SKM-1 (cell line): ENCODE measurements around the gene SLC35F3.
"Not testable (repeated sequence)": the region's sequence is repeated elsewhere in the genome, so short reads cannot be mapped to it uniquely, and the experiment has no call there.

Source experiments
- DNase-seq: peaks from one replicate; lab custom pipeline; 2025; ENCODE audit not compliant: unreplicated experiment; lab: John Stamatoyannopoulos, UW

SLC35F3 gene

DNA sequence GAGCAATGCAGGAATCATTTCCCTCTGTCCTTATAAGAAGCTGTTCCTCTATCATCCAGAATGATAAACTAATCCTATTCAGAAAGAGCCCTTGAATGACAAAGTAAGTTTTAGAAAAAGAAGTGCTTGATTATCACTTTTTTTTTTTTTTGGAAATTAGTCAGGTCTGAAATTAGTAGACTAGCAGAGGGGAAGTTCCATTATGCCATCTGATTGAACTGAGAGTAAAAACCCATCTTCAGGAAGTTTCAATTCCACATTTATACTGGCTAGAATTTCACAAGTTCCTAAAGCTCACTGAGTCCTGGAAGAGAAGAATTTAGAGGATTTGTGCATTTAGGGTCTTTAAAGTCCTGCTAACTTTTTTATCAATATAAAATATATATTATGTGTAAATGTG lies 340.0 kb downstream of the SLC35F3 start:
- DNase-seq: no peak

DNA sequence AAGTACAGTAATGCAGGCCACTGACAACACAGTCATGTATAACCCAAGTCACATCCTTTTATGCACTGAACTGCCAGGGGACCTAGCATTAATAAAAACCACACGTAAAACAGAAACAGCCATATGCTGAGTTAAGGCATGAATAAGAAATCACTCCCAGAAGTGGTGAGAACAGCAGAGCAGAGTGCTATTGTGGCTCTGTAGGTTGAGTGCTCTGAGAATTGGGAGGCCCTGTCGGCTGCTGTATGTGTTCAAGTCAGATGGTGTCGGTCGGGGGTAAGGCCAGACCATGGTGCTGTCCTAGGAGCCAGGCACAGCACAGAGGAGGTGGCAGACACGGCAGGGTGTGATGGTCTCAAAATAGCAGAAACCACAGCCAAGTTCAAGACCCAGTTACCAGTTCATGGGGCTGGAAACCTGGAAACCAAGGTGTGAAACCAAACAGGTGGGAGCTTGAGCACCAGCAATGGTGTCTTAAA lies 342.2 kb downstream of the SLC35F3 start:
- no peak for DNase-seq

DNA sequence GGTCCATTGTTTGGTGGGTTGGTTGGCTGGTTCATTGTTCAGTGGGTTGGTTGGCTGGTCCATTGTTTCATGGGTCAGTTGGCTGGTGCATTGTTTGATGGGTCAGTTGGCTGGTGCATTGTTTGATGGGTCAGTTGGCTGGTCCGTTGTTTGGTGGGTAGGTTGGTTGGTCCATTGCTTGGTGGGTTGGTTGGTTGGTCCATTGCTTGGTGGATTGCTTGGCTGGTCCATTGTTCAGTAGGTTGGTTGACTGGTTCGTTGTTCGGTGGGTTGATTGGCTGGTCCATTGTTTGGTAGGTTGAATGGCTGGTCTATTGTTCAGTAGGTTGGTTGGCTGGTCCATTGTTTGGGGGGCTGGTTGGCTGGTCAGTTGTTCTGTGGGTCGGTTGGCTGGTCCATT lies 343.3 kb downstream of the SLC35F3 start:
- not testable (repeated sequence) for DNase-seq

DNA sequence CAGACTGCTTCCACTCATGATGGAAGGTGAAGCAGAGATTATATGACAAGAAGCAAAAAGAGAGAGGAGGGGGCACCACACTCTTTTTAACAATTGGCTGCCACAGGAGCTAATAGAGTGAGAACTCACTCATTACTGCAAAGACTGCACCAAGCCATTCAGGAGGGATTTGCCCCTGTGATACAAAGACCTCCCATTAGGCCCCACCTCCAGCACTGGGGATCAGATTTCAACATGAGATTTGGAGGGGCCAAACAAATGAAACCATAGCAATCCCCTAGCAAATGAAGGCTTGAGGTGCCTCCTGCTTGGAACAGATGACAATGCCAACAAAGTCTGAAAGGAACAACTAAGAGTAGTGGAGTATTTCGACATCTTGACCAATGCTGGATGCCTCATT lies 346.3 kb downstream of the SLC35F3 start:
- DNase-seq: no peak

DNA sequence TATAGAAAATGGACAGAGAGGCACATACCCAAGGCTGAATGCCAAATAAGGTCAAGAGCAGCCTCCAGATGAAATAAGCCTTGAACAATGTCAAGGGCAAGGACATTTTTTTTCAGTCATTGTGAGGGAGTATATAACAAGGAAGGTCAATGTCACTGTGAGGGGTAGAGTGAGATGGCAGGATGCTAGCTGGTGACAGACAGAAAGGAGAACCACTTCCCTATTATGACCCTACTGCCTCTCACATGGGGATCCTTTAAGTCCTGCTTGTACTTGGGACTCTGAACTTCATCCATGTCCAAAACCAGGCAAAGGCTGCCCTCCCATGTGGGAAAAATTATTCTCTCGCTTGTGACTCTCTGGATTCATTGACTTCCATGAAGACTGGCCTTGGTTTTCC lies 349.3 kb downstream of the SLC35F3 start:
- peak; percentile 14 for DNase-seq

DNA sequence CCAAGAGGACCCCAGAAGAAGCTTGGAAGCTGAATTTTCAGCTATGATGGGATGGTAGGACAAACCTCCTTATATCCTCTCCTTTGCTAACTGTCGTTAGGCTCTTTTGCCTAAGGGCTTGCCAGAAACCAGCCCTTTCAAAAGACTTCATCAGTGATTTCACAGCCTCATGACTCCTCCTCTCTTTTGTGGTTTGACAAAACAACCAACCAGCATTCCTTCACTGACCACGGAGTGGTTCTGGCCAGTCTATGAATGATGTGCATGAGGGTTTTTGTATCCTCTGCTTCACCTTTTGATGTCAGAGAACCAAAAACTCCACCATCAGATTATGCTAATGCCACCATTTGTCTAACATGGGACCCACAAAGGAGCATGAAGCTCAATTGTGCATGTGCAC lies 351.9 kb downstream of the SLC35F3 start:
- no peak for DNase-seq

DNA sequence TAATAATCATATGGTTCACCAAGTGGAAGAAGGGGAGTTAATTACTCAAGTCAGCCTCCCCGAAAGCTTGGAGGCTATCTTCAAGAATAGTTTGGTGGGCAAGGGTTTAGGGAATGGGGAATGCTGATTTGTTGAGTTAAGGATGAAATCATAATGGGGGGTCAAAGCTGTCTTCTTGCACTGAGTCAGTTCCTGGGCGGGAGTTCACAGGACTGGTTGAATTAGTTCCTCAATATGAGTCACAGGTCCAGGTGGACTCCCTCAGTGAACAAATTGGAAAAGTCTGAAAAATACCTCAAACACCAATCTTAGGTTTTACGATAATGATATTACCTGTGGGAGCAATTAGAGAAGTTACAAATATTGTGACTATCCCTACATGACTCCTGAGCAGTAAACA lies 353.6 kb downstream of the SLC35F3 start:
- no peak for DNase-seq

DNA sequence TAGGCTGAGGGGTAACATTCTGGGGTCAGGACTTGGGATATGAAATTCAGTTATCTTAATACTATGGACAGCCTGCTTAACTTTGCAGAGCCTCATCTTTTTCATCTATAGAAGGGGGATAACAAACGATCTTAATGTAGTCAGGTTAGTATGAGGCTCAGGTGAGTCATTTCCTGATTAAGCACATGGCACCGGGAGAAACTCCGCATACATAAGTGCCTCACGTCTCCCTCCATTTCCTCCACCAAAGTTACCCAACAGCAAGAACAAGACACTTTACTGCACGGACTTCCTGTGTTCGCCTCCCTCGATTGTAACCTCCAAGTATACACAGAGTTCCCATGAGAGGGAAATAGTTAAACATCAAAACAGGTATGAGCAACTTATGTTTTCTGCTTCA lies 356.1 kb downstream of the SLC35F3 start:
- DNase-seq: no peak

DNA sequence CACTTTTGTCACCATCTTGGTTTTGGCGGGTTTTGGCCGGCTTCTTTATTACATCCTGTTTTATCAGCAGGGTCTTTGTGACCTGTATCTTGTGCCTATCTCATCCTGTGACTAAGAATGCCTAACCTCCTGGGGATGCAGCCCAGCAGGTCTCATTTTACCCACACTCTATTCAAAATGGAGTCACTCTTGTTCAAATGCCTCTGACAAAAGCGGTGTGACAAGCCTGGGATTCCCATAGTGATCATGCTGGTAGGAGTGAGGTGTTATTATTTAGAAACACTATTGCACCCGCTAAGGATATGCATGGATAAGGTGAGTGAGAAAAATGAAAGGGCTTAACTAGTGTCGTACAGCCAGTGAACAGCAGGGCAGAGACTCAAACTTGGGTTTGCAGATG lies 357.1 kb downstream of the SLC35F3 start:
- DNase-seq: no peak

DNA sequence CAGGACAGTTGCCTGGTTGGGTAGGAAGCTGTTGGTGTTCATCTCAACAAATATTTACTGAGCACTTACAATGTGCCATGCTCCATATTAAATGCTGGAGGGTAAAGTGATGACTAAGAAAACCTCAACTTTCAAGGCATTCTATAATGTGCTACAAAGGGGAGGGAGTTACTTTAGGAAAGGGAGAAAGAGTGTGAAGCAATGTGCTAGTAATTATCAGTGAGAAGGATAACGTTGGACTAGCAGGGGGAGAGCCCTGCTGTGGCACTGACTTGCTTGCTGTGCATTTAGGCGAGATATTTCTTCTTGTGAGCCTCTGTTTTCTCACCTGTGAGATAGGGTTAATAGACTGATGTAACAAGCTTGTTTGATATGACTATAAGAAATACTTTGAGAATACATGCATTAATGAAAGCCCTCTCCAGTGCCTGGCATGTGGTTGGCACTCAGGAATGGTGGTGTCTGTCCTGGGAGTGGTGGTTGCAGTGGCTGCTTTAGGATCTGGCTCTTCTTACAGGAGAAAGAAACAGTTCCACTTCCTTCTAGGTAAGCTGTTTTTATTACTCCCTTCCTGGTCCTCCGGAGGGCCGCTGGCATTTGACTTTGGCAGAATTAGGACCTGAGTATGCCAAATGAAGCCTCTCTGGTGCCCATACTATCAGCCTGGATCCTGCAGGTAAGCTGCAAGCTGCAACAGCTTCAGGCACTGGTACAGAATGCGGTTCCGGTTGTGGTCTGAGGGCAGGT lies 357.7 kb downstream of the SLC35F3 start:
- no peak for DNase-seq

DNA sequence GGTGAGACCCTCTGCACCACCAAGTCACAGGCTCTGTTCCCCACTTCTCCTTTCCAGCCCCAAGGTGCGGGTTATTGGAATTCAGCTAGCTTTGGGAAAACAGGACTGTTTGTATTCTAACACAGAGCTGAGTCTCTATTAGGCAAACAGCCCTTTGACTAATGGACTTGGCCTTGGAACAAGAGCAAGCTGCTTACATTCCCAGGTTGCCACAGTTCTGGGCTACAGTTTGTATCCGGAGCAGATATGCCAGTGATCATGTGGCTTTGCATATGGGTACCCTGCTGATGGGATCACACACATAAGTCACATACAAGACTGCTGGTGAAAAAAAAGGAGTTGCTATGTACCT lies 358.3 kb downstream of the SLC35F3 start:
- no peak for DNase-seq

DNA sequence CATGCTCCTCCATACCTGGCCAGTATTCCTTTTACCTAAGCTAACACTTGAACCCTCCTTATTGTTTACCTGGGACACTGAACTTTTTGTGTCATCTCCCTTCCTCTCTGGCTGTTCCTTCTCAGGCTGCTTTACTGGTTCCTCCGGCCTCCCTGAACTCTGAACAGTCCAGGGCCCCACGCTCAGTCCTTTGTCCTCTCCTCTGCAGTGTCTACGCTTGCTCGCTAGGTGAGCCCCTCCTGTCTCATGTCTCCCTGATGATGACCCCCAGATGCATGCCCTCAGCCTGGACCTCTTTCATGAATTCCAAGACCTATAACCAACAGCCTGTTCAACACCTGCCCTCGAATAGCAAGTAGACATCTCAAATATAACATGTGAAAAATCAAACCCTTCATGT lies 360.4 kb downstream of the SLC35F3 start:
- DNase-seq: no peak

DNA sequence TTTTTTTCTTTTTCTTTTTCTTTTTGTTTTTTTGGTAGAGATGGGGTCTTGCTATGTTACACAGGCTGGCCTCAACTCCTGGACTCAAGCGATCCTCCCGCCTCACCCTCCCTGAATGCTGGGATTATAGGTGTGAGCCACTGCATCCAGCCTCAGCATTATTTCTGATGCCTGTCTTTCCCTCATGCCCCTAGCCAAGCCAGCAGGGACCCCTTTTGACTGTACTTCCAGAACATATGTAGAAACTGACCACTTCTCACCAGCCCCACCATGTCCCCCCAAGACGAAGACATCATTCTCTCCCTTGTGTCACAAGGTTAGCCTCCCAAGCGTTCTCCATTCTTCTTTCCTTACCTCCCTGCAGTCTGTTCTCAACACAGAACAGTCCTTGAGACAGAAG lies 360.8 kb downstream of the SLC35F3 start:
- no peak for DNase-seq

DNA sequence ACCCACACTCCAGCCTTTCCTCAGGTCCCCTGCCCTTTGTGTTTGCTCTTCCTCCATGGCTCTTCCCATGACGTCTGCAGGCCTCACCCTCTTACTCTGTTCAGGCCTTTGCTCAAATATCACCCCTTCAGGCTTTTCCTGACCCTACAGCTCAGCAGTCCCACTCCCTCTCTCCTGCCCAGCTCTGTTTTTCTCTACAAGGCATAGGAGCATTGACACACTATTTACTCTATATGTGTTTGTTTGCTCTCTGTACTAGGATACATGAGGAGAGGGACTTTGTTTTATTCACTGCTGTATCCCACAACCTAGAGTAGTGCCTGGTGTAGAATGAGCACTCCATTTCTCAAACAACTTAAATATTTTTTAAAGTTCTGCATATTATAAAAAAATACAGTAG lies 361.4 kb downstream of the SLC35F3 start:
- no peak for DNase-seq

DNA sequence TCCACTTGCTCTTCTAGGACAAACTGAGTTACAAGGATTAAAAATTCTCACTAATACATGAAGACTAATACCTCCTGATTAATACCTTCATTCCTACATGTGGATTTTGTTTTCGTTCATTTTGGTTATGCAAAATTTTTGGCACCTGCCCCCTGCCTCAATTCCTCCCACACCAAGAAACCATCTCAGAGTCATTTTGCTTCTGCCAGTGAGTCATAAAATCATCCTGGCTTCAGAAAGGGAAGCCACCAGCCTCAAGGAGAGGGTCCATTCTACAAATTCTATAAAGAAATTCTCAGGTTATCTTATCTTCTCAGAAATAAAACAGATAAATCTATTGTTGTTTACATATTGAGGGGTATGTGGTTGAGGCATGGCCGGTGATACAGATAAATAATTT lies 365.6 kb downstream of the SLC35F3 start:
- no peak for DNase-seq

DNA sequence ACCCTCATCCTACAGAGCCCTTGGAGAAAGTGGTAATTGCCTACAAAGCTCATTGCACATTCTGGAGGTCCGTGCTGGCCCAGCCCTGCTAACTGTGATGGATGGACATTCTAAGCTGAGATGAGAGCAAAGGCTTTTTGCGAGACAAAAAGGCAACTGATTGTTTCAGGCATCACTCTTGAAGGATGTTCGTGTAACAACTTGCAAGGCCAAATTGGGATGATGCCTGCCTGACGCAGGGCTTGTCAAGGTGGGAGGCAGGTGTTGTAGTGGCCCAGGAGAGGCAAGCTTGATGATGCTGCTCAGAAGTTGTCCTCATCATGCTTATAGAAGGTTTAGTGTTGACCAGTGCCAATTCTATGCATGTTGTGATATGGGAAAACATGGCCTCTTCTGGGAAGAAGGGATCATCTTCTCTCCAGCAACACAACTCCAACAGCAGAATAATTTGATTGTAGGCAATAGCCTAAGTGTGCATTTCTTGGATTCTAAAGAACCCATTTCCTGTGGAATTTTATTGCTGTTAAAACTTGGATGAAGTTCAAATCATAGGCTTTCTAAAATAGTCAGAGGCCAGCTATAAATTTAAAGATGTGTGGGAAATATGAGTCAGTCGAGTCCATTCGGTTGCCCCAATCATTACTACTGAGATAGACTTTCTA lies 366.2 kb downstream of the SLC35F3 start:
- no peak for DNase-seq

DNA sequence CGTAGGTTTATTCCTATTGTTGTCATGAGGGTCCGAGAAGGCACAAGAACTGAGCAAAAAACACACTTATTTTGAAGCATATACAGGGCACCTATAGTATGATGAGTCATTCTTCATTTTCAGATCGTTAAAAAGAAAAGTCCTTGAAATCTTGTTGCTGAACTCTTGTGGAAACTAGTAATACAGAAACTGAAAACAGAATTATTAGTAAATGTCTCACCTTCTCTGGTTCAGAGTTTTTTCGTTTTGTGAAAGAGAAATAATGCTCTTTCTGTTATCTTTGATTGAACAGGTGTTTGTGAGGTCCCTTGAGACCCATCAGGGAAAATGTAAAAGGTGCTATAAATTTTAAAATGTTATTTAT lies 366.7 kb downstream of the SLC35F3 start:
- DNase-seq: no peak

DNA sequence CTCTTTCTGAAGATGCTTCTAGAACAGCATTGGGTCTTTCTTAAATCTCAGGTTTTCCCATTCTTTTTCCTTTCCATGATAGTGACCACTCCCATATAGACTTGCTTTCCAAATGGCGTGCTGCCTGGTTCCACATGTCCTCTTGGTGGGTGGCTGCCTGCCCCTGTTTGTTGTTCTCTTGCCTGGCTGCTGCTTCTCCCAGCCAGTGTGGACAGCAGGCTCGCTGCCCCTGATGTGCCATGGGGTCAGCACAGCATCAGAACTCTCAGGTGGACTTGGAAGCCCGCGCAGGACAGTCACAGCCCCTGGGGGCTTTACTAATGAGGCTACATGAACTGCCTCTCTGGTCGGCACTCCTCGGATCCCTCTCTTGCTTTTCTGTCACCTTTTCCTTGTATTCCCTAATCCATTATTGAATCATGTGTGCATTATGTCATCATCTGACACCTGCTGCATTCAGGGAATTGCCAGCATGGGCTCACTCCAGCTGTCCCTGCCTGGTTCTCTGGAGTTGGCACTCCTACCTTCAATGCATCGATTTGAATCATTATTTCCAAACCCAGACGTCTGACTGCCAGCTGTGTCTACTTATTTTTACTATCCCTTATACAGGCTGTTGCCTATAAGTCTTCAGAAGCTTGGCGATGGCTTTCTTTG lies 368.3 kb downstream of the SLC35F3 start:
- DNase-seq: no peak

DNA sequence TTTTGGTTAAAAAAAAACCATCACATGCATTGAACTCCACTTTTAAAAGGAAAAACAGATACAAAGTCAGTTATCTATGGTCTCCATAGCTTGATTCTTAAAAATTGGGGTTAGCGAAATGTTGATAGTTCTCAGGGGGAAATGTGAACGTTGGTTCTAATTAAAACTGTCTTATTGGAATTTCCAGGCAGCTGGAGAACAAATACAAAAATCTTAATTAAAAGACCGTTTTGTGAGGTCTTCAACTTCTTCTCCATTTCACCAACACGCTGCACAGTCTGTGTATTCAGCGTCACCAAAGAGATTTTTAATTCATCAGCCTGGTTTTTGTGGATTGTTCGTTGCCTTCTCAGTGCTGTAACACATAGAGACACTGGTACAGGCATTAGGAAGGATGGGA lies 369.5 kb downstream of the SLC35F3 start:
- DNase-seq: no peak

DNA sequence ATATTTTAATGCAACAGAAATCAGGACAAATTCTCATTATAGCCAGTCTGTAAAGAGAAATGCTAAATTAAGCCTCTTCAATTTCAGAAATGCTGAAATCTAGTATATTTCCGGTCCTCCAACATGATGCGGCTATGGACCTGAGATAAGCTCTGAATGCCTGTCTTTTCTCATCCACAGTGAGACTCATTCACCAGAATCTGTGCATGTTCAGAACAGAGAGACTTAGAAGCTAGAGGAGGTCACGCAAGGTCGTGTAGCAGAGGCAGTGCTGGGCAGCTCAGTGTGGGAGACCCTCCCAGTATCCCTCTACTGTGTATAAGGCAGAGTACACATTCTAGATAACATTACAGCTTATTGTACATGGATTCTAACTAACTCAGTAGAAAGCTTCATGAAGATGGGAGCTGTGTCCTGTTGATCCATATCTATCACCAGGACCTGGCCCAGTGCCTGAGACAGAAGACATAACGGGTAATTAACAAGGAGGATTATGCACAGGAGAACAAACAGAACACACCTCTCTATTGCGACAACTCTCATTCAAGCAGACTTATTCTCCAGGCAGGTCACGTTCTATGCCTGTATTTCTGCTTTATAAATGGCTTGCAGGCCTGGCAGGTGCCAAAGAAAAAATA lies 371.8 kb downstream of the SLC35F3 start:
- DNase-seq: no peak

DNA sequence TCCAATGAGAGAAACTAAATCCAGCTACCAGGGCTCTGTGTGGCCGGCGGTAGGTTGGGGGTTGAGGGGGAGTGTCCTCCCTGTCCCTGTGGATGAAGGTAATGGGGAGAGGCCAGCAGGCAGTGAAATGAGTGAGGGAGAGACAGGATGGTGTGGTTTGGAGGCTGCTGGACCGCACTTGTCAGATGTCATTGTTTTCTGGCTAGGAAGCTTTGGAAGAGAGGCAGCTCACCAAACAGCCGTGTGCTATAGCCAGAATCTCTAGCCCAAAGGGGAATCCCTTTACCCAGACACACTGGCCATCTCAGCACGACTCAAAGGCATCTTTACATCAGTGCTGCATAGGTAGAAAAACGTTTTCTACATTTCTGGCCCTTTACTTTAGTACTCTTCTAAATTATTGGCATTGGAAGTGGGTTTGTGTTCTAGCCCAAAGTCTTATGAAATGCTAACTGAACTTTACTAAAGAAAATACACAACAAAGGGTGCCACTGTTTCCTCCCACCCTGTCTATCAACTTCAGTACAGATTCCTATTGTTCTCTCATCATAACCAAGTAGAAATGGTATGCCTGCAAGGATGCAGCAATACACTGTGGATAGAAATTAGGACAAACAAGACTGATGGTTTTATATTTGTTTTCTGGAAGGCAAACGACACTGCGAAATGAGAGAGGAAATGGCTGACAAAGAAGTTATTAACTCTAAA lies 372.8 kb downstream of the SLC35F3 start:
- DNase-seq: no peak
